Dedifferentiated amniotic fluid mesenchymal stem cell (primary cell): ENCODE measurements around the gene RFWD3.
A peak's percentile ranks its signal among the peaks of the same experiment; 100 is the strongest.

Source experiments
- DNase-seq: peaks from one replicate; pipeline ENCODE4 v3.0.0-alpha.2; 2016; ENCODE audit errors: extremely low spot score

Gene RFWD3

DNA sequence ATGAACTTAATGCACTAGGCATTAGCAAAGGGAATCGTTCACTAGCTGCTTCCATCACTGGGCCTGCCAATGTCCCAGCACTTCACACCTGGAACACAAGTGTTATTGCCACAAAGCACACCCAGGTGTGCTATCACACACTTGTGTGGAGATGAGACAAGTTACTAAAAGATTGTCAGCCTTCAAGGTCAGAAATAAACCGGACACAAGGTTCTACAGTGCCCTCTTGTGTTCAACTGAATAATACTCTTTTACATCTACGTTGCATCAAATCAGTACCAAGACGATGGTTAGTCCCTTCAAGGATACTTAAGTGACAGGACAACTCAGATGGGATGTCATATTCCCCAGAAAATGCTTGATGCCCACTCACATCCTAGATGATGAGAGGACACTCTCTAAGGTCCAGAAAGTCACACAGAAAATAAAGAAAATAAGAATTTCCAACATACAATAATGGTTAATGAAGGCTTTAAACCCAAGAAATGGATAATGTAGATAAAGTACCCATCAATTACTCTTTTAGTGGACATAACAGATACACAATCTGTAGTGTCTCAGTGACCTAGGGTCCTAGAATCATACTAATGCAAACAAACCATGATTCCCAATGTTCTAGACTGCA is 43.4 kb downstream of the RFWD3 start:
- DNase-seq, result peak; percentile 61

DNA sequence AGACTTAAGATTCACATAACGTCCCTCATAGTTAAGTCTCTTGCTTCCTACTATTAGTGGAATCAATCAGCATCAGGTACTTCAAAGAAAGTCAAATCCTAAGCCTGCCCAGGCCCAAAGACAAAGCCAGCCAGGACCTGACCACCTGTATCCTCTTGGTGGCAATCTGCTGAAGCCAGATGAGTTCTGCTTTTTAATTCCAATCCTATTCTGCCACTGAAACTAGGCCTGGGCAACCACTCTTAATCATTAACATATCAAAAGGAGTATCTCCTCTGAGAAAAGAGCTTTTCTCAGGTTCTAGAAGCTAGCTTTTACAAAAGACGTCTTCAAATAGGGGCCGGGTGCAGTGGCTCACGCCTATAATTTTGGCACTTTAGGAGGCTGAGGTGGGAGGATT is 44.7 kb downstream of the RFWD3 start:
- no peak for DNase-seq

DNA sequence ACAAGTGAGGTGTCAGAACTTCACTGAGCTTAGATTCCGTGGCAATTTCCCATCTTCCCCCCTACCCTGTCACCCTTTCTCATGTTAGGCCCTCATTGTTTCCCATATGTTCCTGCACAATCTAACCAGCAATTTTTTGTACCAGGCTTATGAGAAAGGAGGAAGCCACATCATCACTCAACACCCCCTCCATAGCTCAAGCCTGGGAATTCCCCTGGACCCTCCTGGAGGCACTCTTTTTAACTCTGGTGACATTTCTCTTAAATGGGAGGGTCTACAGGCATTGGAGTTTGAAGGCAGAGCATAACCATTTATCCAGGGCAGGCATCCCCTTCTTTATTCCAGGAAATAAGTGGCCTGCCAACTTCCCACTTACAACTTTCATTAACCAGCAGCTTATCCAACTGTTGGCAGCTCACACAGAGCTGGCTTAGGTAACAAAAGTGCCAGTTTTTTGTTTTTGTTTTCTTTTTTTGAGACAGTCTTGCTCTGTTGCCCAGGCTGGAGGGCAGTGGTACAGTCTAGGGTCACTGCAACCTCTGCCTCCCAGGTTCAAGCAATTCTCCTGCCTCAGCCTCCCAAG is 49.4 kb downstream of the RFWD3 start:
- DNase-seq, result no peak

DNA sequence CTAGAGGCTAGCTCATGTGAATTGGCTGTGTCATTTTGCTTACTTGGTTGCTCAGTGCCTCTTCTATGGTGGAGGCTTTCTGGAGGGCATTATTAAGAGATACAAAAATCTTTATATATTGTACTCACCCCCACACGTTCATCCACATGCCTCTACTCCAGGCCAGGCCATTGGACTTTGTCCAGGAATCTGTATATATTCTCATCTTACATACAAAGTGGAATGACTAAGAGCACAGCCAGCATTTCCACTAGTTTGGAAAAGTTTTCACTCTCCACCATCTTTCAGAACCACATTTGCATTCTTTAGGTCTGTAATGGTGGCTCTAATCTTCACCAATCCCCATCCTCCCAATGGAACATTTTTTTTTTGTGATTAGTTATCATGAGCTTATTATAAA is 55.0 kb downstream of the RFWD3 start:
- peak; percentile 46 for DNase-seq

DNA sequence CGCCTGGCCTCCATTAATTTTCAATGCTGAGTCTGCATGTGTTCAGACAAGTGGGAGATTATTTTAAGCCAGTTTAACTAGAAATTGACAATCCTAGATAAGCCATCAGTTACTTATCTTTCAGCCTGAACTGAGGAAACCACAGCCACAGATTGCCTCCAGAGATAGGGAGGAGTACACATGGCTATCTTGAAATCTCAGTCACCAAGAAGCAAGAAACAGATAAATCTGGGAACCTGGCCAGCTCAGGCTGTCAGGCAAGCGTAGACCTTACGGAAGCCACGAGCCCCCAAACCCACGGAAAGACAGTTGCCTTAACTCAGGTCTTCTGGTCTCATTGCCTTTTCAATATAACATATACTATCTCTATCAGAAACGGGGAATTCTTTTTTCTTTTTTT is 57.7 kb downstream of the RFWD3 start:
- DNase-seq, result no peak

DNA sequence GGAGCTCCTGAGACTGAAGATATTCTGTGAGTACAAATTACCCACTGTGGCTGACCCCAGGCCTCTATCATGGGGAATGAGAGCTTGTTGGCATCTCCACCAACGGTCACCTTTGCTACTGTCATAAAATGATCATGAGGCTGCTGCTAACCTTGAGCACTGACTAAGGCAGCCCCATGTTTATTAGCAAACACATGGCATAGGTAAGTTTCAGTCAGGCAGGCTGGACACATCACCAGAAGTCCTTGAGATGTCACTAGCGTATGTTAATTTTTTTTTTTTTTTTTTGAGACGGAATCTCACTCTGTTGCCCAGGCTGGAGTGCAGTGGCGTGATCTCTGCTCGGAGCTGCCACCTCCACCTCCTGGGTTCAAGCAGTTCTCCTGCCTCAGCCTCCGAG is 58.3 kb downstream of the RFWD3 start:
- no peak for DNase-seq

DNA sequence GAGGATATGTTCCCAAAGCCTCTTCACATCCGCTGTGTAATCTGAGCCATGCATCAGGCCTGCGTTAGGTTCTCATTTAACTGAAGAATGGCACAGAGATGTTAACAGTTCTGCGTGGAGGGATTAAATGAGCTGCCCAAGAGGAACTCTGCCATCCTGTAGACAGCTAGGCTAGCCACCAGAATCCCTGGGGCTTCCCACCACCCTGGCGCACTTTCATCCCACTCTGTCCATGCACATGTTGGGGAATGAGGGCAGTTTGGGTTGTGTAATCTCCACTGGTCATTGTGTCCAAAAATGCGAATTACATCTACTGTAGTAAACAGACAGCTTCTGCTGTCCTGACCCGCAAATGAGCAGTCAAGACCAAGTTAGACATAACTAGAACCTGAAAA is 58.7 kb downstream of the RFWD3 start:
- no peak for DNase-seq

DNA sequence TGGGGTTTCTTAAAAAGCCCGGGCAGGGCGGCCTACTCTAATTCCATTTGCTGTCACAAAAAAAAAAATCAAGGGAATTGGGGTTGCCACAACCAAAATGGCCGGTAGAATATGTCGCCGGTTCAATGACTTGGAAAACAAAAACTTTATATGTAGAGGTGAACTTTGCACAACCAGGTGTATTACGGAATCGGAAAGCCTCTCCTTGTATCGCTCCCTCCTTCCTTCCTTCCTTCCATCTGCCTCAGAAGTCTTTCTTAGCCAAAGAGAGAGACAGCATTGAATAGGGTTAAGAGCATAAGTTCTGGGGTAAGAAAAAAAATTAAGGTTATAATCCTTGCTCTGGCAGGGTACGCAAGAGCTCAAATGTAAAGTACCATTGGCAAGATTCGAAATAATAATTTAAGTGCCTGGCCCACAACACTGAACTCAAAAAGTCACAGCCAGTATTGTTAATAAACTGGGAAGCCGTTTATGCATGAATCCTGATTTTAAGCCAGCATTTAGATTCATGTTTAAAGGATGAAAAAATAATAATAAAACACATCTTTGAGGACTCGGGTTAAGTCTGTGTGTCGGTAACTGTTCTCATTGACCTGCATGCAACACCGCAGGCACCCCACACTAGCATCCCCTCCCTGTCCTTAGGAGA is 59.2 kb downstream of the RFWD3 start:
- DNase-seq, result no peak

DNA sequence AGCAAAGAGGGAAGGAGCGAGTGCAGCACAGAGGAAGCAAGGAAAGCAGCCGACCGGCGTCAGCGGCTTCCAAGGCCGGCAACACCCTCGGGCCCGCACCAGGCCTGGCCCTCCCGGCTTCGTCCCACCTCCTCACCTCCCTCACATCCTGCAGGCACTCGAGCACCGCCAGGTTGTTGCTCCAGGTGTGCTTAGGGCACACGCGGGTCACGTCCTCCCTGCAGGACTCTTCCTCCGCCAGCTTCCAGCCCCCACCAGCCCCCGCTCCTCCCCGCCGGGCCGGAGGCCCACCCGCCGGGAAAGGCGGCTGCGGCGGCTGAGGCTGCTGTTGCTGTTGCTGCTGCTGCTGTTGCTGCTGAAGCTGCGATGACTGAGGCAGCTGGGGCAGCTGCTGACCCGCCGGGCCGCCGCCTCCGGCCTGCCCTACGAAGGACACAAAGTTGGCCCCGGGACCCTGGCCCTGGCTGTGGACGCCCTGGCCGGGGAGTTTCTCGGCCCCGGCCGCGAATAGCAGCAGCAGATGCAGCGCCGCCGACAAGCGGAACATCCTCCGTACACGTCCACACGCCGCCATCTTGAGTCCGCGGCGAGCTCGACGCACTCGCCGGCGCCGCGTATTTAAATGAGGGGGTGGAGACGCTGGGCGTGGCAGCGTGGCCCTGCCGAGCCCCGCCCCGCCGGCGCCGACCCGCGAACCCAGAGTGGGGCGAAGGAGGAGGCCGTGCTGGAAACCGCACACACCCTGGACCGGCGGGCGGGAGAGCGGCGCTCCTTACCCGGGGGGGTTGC is 60.0 kb downstream of the RFWD3 start, which contains the start of gene GLG1:
Gene GLG1, minus strand, starts transcription at position 594 of the 789 bp plus-strand sequence. Its CDS starts 20 bp downstream, at position 574.
- peak; percentile 87 for DNase-seq

DNA sequence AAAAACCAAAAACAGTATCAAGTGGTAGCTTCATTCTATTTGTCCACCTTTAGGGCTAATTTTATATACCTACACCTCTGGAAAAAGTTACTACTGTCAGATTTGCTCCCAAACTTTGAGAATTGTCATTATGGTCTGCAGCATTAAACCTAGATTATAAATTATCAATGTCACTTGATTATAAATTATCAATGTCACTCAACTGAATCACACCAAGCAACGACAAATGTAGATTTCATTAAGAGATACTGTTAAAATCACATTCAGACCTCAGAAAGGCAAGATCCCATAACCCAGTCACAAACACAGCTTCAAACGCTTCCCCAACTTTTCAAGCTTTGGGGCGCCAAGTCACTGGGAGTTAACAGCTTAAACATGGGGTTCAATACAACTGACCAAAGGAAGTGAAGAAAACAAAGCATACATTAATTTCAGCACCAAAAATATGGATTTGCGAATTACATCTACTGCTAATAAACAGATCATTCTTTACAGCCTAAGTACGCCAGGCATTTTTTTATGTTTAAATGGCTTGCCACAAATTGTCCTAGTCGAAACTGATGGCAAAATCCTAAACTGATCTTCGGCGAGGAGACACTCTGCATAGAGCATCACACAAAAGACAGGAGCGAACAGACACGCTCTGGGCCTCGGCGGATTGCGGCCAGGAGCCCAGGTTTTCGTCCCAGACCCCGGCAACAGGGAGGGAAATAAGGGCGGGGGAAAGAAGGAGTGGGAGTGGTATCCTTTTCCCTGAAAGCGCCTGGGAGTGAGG is 60.7 kb downstream of the RFWD3 start:
- no peak for DNase-seq

DNA sequence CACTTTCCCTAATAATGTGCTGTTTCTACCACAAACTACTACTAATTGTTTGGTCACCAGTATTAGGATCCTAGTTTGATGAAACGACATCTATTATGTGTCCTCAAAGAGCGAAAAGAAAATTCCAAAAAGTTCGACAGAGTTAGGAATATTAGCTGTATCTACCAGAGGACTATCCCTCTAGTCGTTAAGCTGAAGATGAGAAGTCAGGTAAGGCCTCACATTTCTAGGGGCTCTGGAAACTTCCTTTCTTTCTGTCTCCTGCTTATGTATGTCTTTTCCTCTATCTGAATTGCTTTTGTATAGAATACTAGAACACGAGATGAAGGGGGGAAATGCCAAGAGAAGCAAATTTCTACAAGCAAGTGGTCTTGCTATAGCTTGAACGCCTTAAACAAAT is 61.3 kb downstream of the RFWD3 start:
- no peak for DNase-seq

DNA sequence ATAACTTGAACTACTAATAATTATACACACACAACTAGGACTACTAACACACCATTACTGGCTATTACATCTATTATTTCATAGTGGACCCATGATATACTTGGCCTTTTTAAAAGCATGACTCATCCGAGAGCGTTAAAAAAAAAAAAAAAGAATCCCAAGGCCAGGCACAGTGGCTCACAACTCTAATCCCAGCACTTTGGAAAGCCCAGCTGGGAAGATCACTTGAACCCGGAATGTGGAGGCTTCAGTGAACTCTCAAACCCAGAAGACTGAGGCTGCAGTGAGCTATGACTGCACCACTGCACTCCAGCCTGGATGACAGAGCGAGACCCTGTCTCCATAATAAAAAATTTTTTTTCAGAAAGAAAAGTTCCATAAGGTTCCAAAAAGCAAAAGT is 62.8 kb downstream of the RFWD3 start:
- no peak for DNase-seq

DNA sequence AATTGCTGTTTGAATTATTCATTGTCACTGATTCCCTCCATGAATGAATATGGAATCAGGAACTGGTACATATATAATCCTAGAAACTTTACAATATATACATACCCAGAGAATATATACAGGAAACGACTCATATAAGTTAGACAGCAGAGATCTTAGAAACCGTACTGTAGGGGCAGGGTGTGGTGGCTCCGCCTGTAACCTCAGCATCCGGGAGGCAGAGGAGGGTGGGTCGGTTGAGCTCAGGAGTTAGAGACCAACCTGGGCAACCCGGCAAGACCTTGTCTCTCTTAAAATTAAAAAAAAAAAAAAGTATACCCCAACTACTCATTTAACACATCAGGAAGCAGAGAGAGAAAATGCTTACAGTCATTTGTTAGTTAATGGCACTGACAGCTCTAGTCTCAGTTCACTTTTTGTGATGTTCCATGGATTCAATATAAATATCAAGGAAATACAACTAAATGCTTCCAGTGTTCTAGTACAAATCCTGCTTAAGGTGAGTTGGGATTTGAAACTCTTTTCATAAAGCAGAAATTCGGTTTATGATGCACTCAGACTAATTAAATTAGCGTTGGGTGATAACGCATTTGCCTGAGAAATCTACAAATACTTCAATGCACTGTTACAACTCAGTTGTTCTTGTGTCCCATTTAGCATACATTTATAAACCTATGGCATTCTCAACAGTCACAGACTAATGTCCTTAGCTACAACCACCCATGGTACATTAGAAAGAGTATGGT is 65.4 kb downstream of the RFWD3 start:
- DNase-seq, result peak; percentile 1

DNA sequence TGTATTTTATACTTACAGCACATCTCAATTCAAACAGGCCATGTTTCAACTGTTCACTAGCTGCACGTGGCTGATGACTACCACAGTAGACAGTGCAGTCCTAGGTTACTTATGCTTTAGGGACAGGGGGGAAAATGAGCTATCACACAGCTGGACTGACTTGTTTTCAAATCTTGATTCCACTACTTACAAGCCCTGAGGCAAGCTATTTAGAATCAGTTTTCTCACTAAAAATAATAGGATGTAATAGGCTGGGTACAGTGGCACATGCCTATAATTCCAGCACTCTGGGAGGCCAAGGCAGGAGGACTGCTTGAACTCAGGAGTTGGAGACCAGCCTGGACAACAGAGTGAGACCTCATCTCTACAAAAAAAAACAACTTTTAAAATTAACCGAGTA is 70.1 kb downstream of the RFWD3 start:
- DNase-seq, result peak; percentile 12

DNA sequence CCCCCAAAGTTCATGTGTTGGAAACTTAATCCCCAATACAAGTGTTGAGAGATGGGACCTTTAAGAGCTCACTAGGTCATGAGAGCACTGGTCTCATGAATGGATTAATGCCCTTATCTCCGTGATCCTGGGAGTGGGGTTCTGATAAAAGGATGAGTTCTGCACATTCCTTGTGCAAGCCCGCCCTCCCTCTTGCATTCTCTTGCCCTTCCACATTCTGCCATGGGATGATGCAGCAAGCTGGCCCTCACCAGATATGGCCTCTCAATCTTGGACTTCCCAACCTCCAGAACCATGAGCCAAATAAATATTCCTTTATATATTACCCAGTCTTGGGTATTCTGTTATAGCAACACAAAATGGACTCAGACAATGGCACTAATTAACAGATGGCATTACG is 73.8 kb downstream of the RFWD3 start:
- DNase-seq, result no peak

DNA sequence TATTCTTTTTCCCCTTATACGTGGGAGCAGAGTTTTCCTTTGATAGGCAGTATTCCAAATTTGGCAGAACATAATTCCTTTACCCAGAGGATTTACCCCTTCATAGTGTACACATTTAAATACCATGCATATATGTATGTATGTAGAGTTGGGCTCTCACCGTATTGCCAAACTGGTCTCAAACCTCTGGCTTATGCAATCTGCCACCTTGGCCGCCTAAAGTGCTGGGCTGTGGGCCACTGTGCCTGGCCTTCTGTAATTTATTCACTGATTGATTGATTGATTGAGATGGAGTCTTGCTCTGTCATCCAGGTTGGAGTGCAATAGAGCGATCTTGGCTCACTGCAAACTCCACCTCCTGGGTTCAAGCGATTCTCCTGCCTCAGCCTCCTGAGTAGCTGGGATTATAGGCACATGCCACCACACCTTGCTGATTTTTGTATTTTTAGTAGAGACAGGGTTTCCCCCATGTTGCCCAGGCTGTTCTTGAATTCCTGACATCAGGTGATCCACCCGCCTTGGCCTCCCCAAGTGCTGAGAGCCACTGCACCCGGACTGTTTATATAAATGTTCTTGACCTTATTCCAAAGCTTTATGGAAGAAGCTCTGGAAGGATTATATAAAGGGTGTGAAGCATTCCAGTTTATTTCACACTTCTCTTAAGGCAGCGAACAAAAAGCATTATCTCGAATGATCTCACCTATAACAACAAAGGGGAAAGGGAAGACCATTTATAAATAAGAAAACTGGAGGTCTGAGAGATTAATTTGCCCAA is 74.6 kb downstream of the RFWD3 start:
- DNase-seq, result no peak

DNA sequence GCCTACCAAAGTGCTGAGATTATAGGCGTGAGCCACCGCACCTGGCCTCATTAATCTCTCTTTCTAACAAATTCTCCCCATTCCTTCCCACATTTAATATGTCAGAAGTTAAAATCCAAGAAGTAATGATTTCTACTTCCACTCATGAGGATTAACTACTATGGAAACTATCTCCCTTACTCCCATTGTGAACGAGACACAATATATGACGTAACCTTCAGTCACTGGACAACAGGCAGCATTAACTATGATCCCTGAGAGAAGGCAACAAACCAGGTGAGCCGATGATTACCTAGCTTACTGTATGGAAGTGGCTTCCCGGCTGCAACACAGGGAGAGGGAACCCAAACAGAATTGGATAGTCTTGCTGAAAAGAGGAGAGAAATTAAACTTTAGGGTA is 79.7 kb downstream of the RFWD3 start:
- DNase-seq, result no peak

DNA sequence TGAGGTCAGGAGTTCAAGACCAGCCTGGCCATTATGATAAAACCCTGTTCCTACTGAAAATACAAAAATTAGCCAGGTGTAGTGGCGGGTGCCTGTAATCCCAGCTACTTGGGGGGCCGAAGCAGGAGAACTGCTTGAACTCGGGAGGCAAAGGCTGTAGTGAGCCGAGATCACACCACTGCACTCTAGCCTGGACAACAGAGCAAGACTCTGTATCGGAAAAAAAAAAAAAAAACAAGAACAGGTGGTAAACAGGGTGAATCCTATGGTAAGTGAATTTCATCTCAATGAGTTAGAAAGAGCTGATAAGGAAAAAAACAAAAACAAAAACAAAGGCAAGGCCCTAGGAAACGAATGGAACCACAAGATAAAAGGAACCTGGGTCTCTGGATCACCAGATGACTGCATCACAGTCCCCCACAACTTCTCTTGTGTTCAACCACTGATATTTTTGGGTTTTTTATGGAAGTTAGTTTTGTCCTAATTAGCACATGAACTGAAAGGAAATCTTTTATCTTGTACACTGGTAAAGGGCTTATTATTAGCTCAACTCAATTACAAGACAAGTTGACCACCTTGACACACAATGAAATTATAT is 80.7 kb downstream of the RFWD3 start:
- DNase-seq, result no peak

DNA sequence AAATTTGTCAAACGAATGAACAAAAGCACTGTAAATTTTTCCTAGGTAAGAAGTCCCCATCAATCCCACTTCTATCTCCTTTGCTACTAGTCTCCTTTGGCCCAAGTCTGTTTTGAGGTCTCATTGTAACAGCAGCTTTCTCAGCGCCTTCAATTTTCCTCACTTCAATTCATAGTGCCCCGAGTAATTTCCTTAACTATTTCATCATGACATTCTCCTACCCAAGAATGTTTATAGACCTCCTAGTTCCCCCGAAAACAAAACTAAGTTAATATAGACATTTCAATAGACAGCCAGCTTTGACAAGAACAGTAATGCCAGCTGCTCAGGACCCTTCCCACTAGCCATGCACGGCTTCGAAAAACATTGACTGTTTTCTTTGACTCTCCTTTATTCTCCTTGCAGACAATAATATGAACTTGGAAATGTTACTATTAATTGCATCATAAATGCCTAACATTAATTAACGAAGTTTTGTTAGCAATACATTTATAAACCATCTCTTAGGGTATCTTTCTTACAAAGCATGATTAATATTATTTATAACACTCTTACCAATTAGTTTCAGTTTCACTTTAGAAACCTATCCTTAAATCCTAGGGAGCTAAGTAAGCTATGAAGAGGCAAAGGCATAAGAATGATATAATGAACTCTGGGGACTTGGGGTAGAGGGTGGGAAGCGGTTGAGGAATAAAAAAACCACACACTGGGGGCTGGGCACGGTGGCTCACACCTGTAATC is 82.6 kb downstream of the RFWD3 start:
- no peak for DNase-seq
